GM12872 (cell line): ENCODE results near the gene SERTAD1.

Experiments
- TF ChIP-seq, protein P1 (sequence below): IDR thresholded peaks from 3 replicates; pipeline ENCODE4 v1.5.1; 2011; ENCODE audit warnings: low read depth, mild to moderate bottlenecking, low read length, moderate library complexity; ENCODE audit not compliant: insufficient read depth

SERTAD1 gene

DNA sequence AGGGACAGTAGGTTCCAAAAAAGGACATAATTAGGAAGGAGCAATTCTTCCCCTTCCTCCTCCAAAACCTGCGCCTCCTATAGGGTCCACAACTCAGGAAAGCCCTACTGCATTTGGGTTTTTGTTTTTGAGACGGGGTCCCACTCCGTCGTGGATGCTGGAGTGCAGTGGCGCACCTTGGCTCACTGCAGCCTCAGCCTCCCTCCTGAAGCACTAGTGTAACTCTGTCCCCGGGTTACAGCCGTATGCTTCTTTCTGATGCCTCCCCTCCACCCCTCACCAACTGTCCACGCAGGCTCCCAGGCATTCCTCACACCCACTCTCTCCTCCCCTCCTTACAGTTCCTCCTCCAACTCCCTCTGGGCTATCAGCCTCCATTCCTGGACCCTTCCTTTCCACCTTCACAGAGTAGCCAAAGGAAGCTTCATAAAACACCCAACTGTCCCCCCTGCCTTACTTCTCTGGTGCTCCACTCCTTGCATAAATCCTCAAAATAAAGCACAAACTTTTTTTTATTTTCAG is 20.5 kb upstream of the SERTAD1 start:
- TF ChIP-seq, protein P1, sequence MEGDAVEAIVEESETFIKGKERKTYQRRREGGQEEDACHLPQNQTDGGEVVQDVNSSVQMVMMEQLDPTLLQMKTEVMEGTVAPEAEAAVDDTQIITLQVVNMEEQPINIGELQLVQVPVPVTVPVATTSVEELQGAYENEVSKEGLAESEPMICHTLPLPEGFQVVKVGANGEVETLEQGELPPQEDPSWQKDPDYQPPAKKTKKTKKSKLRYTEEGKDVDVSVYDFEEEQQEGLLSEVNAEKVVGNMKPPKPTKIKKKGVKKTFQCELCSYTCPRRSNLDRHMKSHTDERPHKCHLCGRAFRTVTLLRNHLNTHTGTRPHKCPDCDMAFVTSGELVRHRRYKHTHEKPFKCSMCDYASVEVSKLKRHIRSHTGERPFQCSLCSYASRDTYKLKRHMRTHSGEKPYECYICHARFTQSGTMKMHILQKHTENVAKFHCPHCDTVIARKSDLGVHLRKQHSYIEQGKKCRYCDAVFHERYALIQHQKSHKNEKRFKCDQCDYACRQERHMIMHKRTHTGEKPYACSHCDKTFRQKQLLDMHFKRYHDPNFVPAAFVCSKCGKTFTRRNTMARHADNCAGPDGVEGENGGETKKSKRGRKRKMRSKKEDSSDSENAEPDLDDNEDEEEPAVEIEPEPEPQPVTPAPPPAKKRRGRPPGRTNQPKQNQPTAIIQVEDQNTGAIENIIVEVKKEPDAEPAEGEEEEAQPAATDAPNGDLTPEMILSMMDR: no peak

DNA sequence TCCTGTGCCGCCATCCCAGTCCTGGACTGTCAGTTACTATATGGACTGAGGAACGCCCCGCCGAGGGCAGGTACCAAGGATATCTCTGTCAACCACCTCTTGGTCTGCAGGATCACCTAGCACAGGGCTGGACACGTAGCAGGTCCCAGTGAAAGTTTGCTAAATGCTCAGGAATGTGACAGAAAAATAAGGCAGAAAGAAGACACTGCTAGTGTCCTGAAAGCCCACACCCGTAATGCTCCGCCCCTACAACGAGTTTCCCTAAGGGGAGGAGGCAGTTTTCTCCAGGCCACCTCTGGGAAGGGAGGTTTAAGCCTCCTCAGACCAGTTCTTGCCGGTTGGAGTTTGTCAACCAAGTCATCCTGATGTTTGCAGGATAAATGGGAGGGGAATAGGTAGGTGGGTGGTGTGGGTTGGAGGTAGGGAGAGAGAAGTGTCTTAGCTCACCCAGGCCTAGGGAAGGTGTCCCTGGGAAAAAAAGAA is 20.0 kb upstream of the SERTAD1 start:
- TF ChIP-seq, protein P1: no peak

DNA sequence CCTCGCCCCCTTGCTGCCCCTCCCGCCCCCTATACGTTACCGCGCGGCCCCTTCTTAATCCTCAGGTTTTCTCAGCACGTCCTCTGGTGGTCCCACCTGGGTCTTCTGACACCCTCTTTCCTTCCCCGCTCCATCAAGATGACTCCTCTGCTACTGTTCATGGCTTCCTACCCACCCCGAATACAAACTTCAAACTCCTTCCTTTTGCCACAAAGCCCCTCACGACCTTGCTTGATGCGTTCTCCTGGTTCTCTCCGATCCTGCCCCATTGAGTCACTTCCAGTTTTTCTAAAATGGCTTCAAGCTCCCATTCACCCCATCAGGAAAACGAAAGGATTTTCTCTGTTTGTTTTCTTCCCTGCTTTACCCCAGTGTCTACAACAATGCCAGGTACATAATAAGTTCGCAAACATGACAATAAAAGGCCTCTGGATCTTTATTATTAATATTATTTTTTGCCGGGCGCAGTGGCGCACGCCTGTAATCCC is 19.1 kb upstream of the SERTAD1 start:
- TF ChIP-seq, protein P1: peak; percentile 47; the same call in 2 of the 3 replicates

DNA sequence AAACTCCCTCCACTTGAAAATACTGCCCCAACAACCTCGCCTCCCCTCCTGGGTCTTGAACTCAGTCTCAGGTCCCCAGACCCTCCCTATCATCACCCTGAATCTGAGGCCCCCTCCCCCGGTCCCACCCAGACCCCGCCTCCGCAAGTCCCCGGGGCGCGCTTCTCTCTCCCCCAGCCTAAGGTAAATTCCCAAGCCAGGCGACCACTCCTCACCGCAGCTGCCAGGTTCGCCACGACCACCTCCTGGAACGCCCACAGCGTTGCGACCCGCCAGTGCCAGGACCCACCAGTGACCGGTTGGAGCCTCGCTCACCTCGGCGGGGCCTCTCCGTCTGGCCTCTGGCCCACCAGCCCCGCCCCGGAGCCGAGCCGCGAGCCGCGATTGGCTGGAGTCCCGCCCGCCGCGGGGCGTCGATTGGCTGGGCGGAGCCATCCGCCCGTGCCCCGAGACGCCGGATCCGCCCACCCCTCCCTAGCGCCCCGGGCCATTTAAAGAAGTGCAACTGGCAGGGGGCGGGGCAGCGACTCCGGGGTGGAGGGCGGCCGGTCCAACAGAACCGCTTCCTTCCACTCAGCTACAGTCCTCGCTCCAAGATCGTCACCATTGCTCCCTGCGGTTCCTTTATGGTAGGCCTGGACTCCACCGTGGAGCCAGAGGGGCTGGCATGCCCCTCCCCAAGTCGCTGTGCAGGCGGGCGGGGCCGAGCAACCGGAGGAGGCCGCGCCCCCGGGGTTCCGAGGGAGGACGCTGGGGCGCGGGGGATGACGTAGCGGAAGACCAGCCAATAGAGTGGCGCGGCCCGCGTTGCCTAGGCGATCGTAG is 18.4 kb upstream of the SERTAD1 start, which contains the start of gene SERTAD3:
Gene SERTAD3, minus strand, starts transcription at position 336 of the 825 bp plus-strand sequence. CDS start 2,255 bp downstream, outside the sequence.
- TF ChIP-seq, protein P1: no peak

DNA sequence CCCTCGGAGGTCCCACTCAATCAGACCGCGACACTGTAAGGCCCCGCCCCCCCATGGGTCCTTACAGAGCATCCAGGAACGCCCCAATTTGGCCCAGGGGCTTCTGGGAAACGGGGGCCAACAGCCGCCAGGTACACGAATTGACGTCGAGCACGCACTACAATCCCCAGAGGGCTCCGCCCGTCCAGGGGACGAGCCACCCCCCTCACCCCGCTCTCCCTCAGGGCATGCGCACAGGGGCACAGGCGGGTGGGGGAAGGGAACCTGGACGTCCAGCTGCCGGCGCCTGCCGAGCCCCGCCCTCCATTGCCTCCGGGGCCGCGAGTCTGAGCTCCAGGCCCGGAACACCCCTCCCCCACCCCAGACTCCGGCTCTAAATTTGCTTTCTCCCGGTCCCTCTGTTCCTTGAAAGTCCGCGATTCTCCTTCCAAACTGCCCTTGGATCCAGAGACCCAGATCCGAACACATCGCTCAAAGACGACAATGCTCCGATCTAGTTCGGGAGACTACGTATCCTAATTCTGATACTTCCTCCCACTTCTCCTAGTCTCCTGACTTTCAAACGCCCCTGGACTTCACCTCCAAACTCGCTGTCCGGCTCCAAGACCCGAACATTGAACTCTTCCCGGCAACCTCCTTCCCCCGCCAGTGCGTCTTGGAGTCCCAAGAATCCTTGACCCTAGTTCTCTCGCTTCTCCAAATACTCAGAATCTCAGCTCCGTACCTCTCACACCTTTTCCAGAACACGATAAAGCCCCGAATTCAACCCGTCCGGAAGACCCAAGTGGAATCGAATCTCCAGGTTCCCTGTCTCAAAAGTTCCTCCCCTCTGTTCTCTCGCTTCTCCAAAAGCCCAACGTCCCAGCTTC is 17.6 kb upstream of the SERTAD1 start:
- TF ChIP-seq, protein P1: no peak

DNA sequence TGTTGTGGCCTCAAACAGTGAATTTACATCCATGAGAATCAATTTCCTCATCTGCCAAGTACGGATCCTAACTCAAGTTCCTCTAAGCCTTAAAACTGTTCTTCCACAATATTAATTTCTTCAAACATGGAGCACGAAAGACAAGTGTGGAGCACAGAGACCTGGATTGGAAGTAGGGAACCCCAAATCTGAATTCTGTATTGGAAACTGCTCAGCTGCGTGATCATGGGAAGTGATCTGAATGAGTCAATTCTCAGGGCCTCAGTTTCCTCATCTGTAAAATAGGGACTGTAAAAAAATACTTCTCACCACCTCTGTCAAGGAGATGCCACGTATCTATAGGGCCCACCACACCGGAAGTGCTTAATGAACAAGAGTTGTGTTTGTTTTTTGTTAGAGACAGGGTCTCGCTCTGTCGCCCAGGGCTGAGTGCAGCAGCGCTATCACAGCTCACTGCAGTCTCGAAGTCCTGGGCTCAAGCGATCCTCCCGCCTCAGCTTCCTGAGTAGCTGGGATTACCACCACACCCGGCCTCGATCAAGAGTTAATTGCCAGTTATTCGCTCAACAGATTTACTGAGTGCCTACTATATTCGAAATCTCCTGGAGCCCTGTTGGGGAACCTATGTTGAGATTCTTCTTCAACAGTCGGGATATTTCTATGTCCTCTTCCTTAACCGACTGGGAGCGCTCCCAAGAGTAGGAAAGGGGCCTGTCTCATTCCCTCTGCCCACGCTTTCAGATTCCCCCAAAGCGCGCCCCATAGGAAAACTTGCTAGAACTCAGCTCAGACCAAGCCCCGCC is 16.7 kb upstream of the SERTAD1 start:
- TF ChIP-seq, protein P1: no peak
